Measurements from ENCODE around the gene CD53. TPM values are rescaled to one million over a fixed set of nuclear protein-coding genes. Genes with fewer than 3 reads are reported as not detected.
"Not testable (repeated sequence)": the region's sequence is repeated elsewhere in the genome, so short reads cannot be mapped to it uniquely, and the experiment has no call there.

The CD53 gene, protein sequence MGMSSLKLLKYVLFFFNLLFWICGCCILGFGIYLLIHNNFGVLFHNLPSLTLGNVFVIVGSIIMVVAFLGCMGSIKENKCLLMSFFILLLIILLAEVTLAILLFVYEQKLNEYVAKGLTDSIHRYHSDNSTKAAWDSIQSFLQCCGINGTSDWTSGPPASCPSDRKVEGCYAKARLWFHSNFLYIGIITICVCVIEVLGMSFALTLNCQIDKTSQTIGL
- polyA plus RNA-seq (2013, experiment 1 of 2) = not detected
- polyA plus RNA-seq (2013, experiment 2 of 2) = not detected

DNA sequence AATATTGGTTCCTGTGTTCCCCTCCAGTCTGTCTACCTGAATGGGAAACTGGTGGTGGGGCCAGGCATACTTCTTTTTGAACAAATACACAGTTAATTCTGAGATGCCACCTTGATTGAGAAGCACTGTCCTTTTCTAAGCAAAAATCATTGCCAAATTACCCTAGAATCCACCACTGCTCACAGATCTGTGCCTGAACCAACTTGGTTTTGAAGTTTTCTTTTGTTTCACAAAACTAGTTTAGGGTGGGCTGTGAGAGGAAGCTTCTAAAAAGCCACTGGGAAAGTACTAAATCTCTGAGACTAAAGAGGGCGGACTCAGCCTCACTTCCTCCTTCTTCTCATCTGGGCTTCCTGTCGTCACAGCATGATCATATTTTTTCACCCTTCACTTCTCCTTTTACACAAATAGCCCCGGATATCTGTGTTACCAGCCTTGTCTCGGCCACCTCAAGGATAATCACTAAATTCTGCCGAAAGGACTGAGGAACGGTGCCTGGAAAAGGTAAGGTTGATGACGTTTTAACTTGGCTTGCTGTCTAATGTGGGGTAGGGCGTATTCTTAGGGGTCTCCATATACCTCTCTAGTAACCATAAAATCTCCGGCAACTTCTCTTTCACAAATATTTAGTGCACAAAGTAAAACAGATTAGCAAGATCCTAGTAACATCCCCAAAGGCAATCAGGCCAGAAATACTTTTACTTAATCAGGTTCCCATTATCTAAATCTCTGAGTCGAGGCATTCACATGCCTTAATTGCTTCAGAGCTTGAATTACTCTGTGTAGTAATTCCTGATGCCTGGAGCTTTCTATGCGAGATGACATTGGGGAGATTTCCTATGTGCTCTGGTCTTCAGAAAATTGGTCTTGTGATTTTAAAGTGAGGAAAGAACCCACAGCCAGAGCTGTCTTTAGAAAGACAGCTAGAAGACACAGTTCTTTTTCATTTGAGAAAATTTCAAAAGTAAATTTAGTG is at the start of gene CD53:
CD53 (plus strand) TSS at position 404 of the 976 bp plus-strand sequence. CDS start 18,261 bp downstream, outside the sequence.
- Histone ChIP-seq H4K8ac (ENCODE audit: low read length) (no peak within 1 kb of the TSS), H4K91ac (ENCODE audit: low read length) (no peak within 1 kb of the TSS), H2BK120ac (ENCODE audit: low read depth, low read length) (no peak within 1 kb of the TSS), H3K23ac (ENCODE audit: low read length in 2 of 2) (no peak within 1 kb of the TSS), H3K9me3 (ENCODE audit: control insufficient read depth, low read length) (peaks cover 1% of the 10 kb centered on the region), H2AFZ (ENCODE audit: low read depth, low read length) (no peak within 1 kb of the TSS), H2AK5ac (ENCODE audit: low read length, severe bottlenecking) (no peak within 1 kb of the TSS), H3K14ac (ENCODE audit: low read length in 2 of 2) (no peak within 1 kb of the TSS), H3K27me3 (ENCODE audit: control insufficient read depth in 1 of 2, insufficient read depth in 1 of 2, low read length in 2 of 2) (no peaks in the 10 kb centered on the region), H3K36me3 (ENCODE audit: control insufficient read depth in 1 of 2, insufficient read depth in 2 of 2, low read depth in 1 of 2, low read length in 2 of 2) (no peaks in the 10 kb centered on the region), H3K18ac (ENCODE audit: low read depth in 1 of 2, low read length in 2 of 2) (no peak within 1 kb of the TSS), H2BK12ac (ENCODE audit: low read length in 2 of 2) (no peak within 1 kb of the TSS), H3K9ac (ENCODE audit: low read length) (no peak within 1 kb of the TSS), H3K27ac (ENCODE audit: low read length, poor library complexity, severe bottlenecking) (no peak within 1 kb of the TSS), H3K4me3 (ENCODE audit: insufficient read depth in 1 of 2, low read depth in 1 of 2, low read length in 2 of 2) (no peak within 1 kb of the TSS), H3K4me2 (ENCODE audit: low read length, poor library complexity, severe bottlenecking) (no peak within 1 kb of the TSS), H3K79me1 (replicated peaks; ENCODE audit: low read length, poor library complexity, severe bottlenecking) (no peaks in the 10 kb centered on the region), H3K4ac (ENCODE audit: low read depth in 1 of 2, low read length in 2 of 2) (no peak within 1 kb of the TSS), H3K4me1 (ENCODE audit: control insufficient read depth, insufficient read depth, low read depth, low read length) (no peaks in the 10 kb centered on the region), H2BK15ac (ENCODE audit: low read depth, poor library complexity, severe bottlenecking) (no peak within 1 kb of the TSS), H2BK5ac (ENCODE audit: low read depth, low read length, poor library complexity, severe bottlenecking) (no peak within 1 kb of the TSS)
- 68% methylated on average over 10 of the region's 11 CpGs for WGBS
- no peak for DNase-seq

DNA sequence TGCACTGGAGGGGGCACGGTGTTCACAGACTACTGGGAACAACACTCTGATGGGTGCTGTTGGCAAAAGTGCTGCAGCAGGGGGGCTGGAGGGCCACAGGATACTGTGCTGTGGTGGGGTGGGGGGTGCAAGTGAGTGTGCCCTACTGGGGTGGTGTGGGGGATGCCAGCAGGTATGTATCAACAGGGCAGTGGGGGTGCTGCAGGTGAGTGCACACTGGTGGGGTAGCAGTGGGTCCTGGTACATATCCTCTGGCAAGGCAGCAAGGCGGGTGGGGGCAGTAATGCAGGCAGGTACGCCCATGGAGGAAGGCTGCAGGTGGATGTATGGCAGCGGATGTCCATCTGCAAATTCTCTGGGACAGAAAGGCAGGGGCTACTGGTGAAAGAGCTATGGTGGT is 48.8 kb upstream of the CD53 start:
- H2AK5ac ChIP-seq (ENCODE audit: low read length, severe bottlenecking) = no peak overlapping the region
- WGBS = 51% methylated on average over 4 of the region's 4 CpGs
- DNase-seq = no peak

DNA sequence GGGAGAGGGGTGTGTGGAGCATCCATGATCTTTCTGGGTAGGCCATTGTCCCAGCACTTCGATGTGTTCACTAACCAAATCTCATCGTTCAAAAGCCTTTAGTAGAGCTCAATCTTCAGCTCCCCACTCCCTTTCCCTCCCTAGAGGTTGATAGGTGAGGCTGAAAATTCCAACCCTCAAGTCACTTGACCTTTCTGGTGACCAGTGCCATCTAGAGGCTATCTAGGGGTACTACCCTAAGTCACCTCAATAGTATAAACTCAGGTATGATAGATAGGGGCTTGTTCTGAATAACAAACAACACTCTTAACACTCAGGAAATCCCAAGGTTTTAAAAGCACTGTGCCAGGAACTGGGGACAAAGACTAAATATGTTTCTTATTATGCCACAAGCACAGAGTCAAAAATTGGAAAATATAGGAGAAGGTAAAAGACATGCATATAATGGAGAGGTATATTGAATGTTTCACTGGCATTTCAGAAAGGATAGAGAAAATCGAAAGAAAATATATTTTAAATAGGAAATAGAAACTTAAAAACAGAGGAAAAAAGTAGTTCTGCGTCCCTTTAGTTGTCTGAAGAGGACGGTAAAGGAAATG is 42.9 kb upstream of the CD53 start:
- Histone ChIP-seq H2BK12ac (ENCODE audit: low read length in 2 of 2) (no peak overlapping the region), H2BK5ac (ENCODE audit: low read depth, low read length, poor library complexity, severe bottlenecking) (no peak overlapping the region), H2BK120ac (ENCODE audit: low read depth, low read length) (no peak overlapping the region), H3K27me3 (ENCODE audit: control insufficient read depth in 1 of 2, insufficient read depth in 1 of 2, low read length in 2 of 2) (no peaks in the 10 kb centered on the region), H4K8ac (ENCODE audit: low read length) (no peak overlapping the region), H3K4me3 (ENCODE audit: insufficient read depth in 1 of 2, low read depth in 1 of 2, low read length in 2 of 2) (no peak overlapping the region), H3K23ac (ENCODE audit: low read length in 2 of 2) (no peak overlapping the region), H2BK15ac (ENCODE audit: low read depth, poor library complexity, severe bottlenecking) (no peak overlapping the region), H3K4me2 (ENCODE audit: low read length, poor library complexity, severe bottlenecking) (no peak overlapping the region), H2AK5ac (ENCODE audit: low read length, severe bottlenecking) (no peak overlapping the region), H3K18ac (ENCODE audit: low read depth in 1 of 2, low read length in 2 of 2) (no peak overlapping the region), H3K9ac (ENCODE audit: low read length) (no peak overlapping the region), H3K4ac (ENCODE audit: low read depth in 1 of 2, low read length in 2 of 2) (no peak overlapping the region), H3K9me3 (ENCODE audit: control insufficient read depth, low read length) (no peaks in the 10 kb centered on the region), H3K14ac (ENCODE audit: low read length in 2 of 2) (no peak overlapping the region), H4K91ac (ENCODE audit: low read length) (no peak overlapping the region), H3K79me1 (replicated peaks; ENCODE audit: low read length, poor library complexity, severe bottlenecking) (no peaks in the 10 kb centered on the region), H2AFZ (ENCODE audit: low read depth, low read length) (no peak overlapping the region), H3K36me3 (ENCODE audit: control insufficient read depth in 1 of 2, insufficient read depth in 2 of 2, low read depth in 1 of 2, low read length in 2 of 2) (no peaks in the 10 kb centered on the region), H3K4me1 (ENCODE audit: control insufficient read depth, insufficient read depth, low read depth, low read length) (no peaks in the 10 kb centered on the region), H3K27ac (ENCODE audit: low read length, poor library complexity, severe bottlenecking) (no peak overlapping the region)
- no peak for DNase-seq
- WGBS = 44% methylated on average over 4 of the region's 5 CpGs

More for the DNA sequence above, 48.8 kb upstream of the CD53 start:
- H2BK15ac ChIP-seq (ENCODE audit: low read depth, poor library complexity, severe bottlenecking) = no peak overlapping the region
- no peak overlapping the region for H3K18ac ChIP-seq (ENCODE audit: low read depth in 1 of 2, low read length in 2 of 2)
- no peak overlapping the region for H3K9ac ChIP-seq (ENCODE audit: low read length)
- H3K4me3 ChIP-seq (ENCODE audit: insufficient read depth in 1 of 2, low read depth in 1 of 2, low read length in 2 of 2) = no peak overlapping the region
- H2BK12ac ChIP-seq (ENCODE audit: low read length in 2 of 2) = no peak overlapping the region
- H3K27ac ChIP-seq (ENCODE audit: low read length, poor library complexity, severe bottlenecking) = no peak overlapping the region
- H2BK5ac ChIP-seq (ENCODE audit: low read depth, low read length, poor library complexity, severe bottlenecking) = no peak overlapping the region
- no peak overlapping the region for H3K14ac ChIP-seq (ENCODE audit: low read length in 2 of 2)
- H3K4me2 ChIP-seq (ENCODE audit: low read length, poor library complexity, severe bottlenecking) = no peak overlapping the region
- no peaks in the 10 kb centered on the region for H3K27me3 ChIP-seq (ENCODE audit: control insufficient read depth in 1 of 2, insufficient read depth in 1 of 2, low read length in 2 of 2)
- H4K8ac ChIP-seq (ENCODE audit: low read length) = no peak overlapping the region
- H3K36me3 ChIP-seq (ENCODE audit: control insufficient read depth in 1 of 2, insufficient read depth in 2 of 2, low read depth in 1 of 2, low read length in 2 of 2) = no peaks in the 10 kb centered on the region
- H3K79me1 ChIP-seq (replicated peaks; ENCODE audit: low read length, poor library complexity, severe bottlenecking) = no peaks in the 10 kb centered on the region
- H3K23ac ChIP-seq (ENCODE audit: low read length in 2 of 2) = no peak overlapping the region
- no peak overlapping the region for H2BK120ac ChIP-seq (ENCODE audit: low read depth, low read length)
- H3K9me3 ChIP-seq (ENCODE audit: control insufficient read depth, low read length) = no peaks in the 10 kb centered on the region
- H2AFZ ChIP-seq (ENCODE audit: low read depth, low read length) = no peak overlapping the region
- no peaks in the 10 kb centered on the region for H3K4me1 ChIP-seq (ENCODE audit: control insufficient read depth, insufficient read depth, low read depth, low read length)
- H4K91ac ChIP-seq (ENCODE audit: low read length) = no peak overlapping the region
- no peak overlapping the region for H3K4ac ChIP-seq (ENCODE audit: low read depth in 1 of 2, low read length in 2 of 2)

DNA sequence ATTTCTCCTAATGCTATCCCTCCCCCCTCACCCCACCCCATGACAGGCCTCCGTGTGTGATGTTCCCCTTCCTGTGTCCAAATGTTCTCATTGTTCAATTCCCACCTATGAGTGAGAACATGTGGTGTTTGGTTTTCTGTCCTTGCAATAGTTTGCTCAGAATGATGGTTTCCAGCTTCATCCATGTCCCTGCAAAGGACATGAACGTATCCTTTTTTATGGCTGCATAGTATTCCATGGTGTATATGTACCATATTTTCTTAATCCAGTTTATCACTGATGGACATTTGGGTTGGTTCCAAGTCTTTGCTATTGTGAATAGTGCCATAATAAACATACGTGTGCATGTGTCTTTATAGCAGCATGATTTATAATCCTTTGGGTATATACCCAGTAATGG is 39.2 kb upstream of the CD53 start:
- not testable (repeated sequence) for H3K27ac ChIP-seq (ENCODE audit: low read length, poor library complexity, severe bottlenecking); H2BK12ac ChIP-seq (ENCODE audit: low read length in 2 of 2); H2BK15ac ChIP-seq (ENCODE audit: low read depth, poor library complexity, severe bottlenecking); H2AFZ ChIP-seq (ENCODE audit: low read depth, low read length); H3K79me1 ChIP-seq (replicated peaks; ENCODE audit: low read length, poor library complexity, severe bottlenecking); H3K4me3 ChIP-seq (ENCODE audit: insufficient read depth in 1 of 2, low read depth in 1 of 2, low read length in 2 of 2); H3K23ac ChIP-seq (ENCODE audit: low read length in 2 of 2); DNase-seq; H2BK120ac ChIP-seq (ENCODE audit: low read depth, low read length); H3K9me3 ChIP-seq (ENCODE audit: control insufficient read depth, low read length); H4K8ac ChIP-seq (ENCODE audit: low read length); H3K14ac ChIP-seq (ENCODE audit: low read length in 2 of 2); H3K27me3 ChIP-seq (ENCODE audit: control insufficient read depth in 1 of 2, insufficient read depth in 1 of 2, low read length in 2 of 2); H4K91ac ChIP-seq (ENCODE audit: low read length); H3K4me2 ChIP-seq (ENCODE audit: low read length, poor library complexity, severe bottlenecking); H2BK5ac ChIP-seq (ENCODE audit: low read depth, low read length, poor library complexity, severe bottlenecking); H2AK5ac ChIP-seq (ENCODE audit: low read length, severe bottlenecking); H3K4me1 ChIP-seq (ENCODE audit: control insufficient read depth, insufficient read depth, low read depth, low read length); H3K36me3 ChIP-seq (ENCODE audit: control insufficient read depth in 1 of 2, insufficient read depth in 2 of 2, low read depth in 1 of 2, low read length in 2 of 2); H3K9ac ChIP-seq (ENCODE audit: low read length); H3K4ac ChIP-seq (ENCODE audit: low read depth in 1 of 2, low read length in 2 of 2); H3K18ac ChIP-seq (ENCODE audit: low read depth in 1 of 2, low read length in 2 of 2)
- WGBS = no CpG with 5 or more reads among the region's 3 CpGs
